MM.1S (cell line): ENCODE data around the gene VANGL2.

ENCODE experiments used
- CTCF ChIP-seq: fragments of 300-600 bp; sonication (generic); IDR thresholded peaks from 2 replicates; pipeline ENCODE4 v1.5.1; 2016; ENCODE audit warnings: antibody characterized with exemption, low read length, mixed read lengths
- EZH2 ChIP-seq: fragments of 300-600 bp; sonication (generic); optimal IDR thresholded peaks from 2 replicates; pipeline ENCODE3; 2017; ENCODE audit warnings: low read depth, mild to moderate bottlenecking, antibody characterized with exemption, low read length, mixed read lengths
- EZH2phosphoT487 ChIP-seq: fragments of 300-600 bp; sonication (generic); IDR thresholded peaks from 2 replicates; pipeline ENCODE4 v1.6.1; 2018; ENCODE audit warnings: antibody characterized with exemption, low read length

GRCh38 chr1:160367516-160367900, 32.9 kb upstream of the VANGL2 start:
- TF ChIP-seq EZH2phosphoT487 (no peak), CTCF (no peak), EZH2 (no peak)
